Measurements from ENCODE around the gene PBX3. TPM values are rescaled to one million over a fixed set of nuclear protein-coding genes. Genes with fewer than 3 reads are reported as not detected.

Gene PBX3
- total RNA-seq, 1 donor from 2014 or later: 37.6 TPM

DNA sequence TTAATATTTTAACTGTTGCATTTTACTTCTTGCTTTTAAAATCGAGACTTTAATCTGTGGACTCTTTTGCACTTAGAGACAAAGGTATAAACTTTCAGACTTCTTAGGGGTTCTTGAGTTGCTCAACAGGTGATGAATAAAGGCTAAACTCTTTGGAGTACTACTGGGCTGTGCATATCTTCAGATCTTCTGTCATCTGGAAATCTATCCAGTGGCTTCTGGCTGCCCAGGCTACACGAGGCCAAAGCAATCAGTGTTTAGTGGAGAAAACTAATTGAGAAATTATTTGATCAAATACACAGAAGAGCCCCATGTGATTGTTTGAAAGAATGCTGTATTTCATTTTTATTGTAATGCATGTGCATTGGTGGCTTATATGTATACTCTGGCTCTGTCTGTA lies 146.1 kb downstream of the PBX3 start:
- Mint-ChIP-seq H3K27ac (ENCODE audit: unreplicated experiment) (no peak overlapping the region), H3K4me1 (ENCODE audit: unreplicated experiment) (peaks cover 3% of the 10 kb centered on the region), H3K36me3 (ENCODE audit: low read depth, unreplicated experiment) (no peaks in the 10 kb centered on the region), H3K9me3 (ENCODE audit: unreplicated experiment) (no peaks in the 10 kb centered on the region), H3K27me3 (ENCODE audit: unreplicated experiment) (peaks cover 2% of the 10 kb centered on the region), H3K4me3 (ENCODE audit: unreplicated experiment) (no peak overlapping the region)
- TF ChIP-seq CTCF (IDR thresholded peaks at IDR 0.05; ENCODE audit: unreplicated experiment): no peak
- DNase-seq (ENCODE audit: low spot score): no peak

GRCh38 chr9:125894566-125894965 lies 147.4 kb downstream of the PBX3 start:
- Mint-ChIP-seq H3K9me3 (ENCODE audit: unreplicated experiment) (no peaks in the 10 kb centered on the region), H3K4me3 (ENCODE audit: unreplicated experiment) (no peak overlapping the region), H3K36me3 (ENCODE audit: low read depth, unreplicated experiment) (no peaks in the 10 kb centered on the region), H3K27me3 (ENCODE audit: unreplicated experiment) (peaks cover 2% of the 10 kb centered on the region), H3K27ac (ENCODE audit: unreplicated experiment) (no peak overlapping the region), H3K4me1 (ENCODE audit: unreplicated experiment) (no peaks in the 10 kb centered on the region)
- no peak for DNase-seq (ENCODE audit: low spot score)
- no peak for TF ChIP-seq CTCF (IDR thresholded peaks at IDR 0.05; ENCODE audit: unreplicated experiment)

- no peak for TF ChIP-seq CTCF (IDR thresholded peaks at IDR 0.05; ENCODE audit: unreplicated experiment)
- Mint-ChIP-seq H3K4me3 (ENCODE audit: unreplicated experiment) (no peak overlapping the region), H3K27ac (ENCODE audit: unreplicated experiment) (no peak overlapping the region), H3K9me3 (ENCODE audit: unreplicated experiment) (no peaks in the 10 kb centered on the region), H3K27me3 (ENCODE audit: unreplicated experiment) (peaks cover 2% of the 10 kb centered on the region), H3K4me1 (ENCODE audit: unreplicated experiment) (no peaks in the 10 kb centered on the region), H3K36me3 (ENCODE audit: low read depth, unreplicated experiment) (no peaks in the 10 kb centered on the region)
- DNase-seq (ENCODE audit: low spot score): no peak
These were observed 149.2 kb downstream of the PBX3 start for GRCh38 chr9:125896404-125896803.

DNA sequence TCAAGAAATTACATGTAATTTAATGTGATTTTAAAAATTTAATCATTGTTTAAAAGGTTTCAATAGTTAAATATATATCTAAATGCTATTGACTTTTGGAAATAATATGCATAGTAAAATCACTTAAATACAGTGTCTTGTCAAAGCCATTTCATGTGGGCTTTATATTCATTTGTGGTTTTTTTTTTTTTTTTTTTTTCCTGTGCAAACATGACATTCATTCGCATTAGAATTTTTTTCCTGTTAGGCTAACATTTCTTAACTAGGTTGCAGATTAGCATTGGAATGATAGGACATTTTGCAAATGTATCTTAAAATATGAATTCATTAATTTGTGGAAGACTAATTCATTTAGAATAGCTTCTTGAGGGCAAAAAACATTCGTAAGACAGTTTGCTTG lies 149.8 kb downstream of the PBX3 start:
- Mint-ChIP-seq H3K36me3 (ENCODE audit: low read depth, unreplicated experiment) (no peaks in the 10 kb centered on the region), H3K27ac (ENCODE audit: unreplicated experiment) (no peak overlapping the region), H3K4me1 (ENCODE audit: unreplicated experiment) (no peaks in the 10 kb centered on the region), H3K4me3 (ENCODE audit: unreplicated experiment) (no peak overlapping the region), H3K9me3 (ENCODE audit: unreplicated experiment) (no peaks in the 10 kb centered on the region), H3K27me3 (ENCODE audit: unreplicated experiment) (peaks cover 2% of the 10 kb centered on the region)
- TF ChIP-seq CTCF (IDR thresholded peaks at IDR 0.05; ENCODE audit: unreplicated experiment): no peak
- DNase-seq (ENCODE audit: low spot score): no peak

DNA sequence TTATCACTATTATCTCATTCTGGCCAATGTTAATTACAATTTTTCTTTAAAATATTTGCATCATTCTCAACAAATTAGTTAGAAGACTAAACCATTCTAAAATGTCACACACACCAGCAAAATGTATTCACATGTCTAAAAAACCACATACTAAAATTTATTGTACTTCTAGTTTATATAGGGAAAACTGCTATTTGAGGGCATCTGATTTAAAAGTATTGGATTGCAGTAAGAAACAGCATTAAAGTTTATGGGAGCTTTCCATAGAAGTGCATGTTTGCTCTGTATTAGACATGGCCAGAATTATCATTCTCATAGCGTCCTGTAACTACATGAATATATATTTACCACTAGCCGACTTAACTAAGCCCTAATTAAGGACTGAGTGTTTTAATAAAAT lies 150.3 kb downstream of the PBX3 start:
- no peaks in the 10 kb centered on the region for H3K4me1 Mint-ChIP-seq (ENCODE audit: unreplicated experiment)
- TF ChIP-seq CTCF (IDR thresholded peaks at IDR 0.05; ENCODE audit: unreplicated experiment): no peak
- H3K4me3 Mint-ChIP-seq (ENCODE audit: unreplicated experiment): no peak overlapping the region
- H3K9me3 Mint-ChIP-seq (ENCODE audit: unreplicated experiment): no peaks in the 10 kb centered on the region
- no peak for DNase-seq (ENCODE audit: low spot score)
- H3K27ac Mint-ChIP-seq (ENCODE audit: unreplicated experiment): no peak overlapping the region
- peaks cover 2% of the 10 kb centered on the region for H3K27me3 Mint-ChIP-seq (ENCODE audit: unreplicated experiment)
- H3K36me3 Mint-ChIP-seq (ENCODE audit: low read depth, unreplicated experiment): no peaks in the 10 kb centered on the region

All from endothelial cell (in vitro differentiated cells).